HUES64 (cell line): ENCODE data around the gene ITGA3.

Experiments used
- H3K27ac ChIP-seq: 2 replicates; pipeline ENCODE4 v1.7.0; 2013; ENCODE audit warnings: low read depth, low read length, inconsistent platforms
- H3K27me3 ChIP-seq: 2 replicates; pipeline ENCODE4 v1.6.1; 2013; ENCODE audit warnings: mild to moderate bottlenecking, low read length; ENCODE audit not compliant: insufficient read depth
- H3K36me3 ChIP-seq: 2 replicates; pipeline ENCODE4 v1.6.1; 2013; ENCODE audit warnings: mild to moderate bottlenecking, low read length; ENCODE audit not compliant: insufficient read depth
- H3K4me1 ChIP-seq: 2 replicates; pipeline ENCODE4 v1.6.1; 2013; ENCODE audit warnings: mild to moderate bottlenecking, low read length, moderate library complexity; ENCODE audit not compliant: insufficient read depth
- H3K4me3 ChIP-seq: 2 replicates; pipeline ENCODE4 v1.5.1; 2013; ENCODE audit warnings: mild to moderate bottlenecking, low read length, moderate library complexity
- H3K9ac ChIP-seq: 2 replicates; pipeline ENCODE4 v1.6.1; 2013; ENCODE audit warnings: mild to moderate bottlenecking, low read depth, low read length
- H3K9me3 ChIP-seq: 2 replicates; pipeline ENCODE4 v1.6.1; 2013; ENCODE audit warnings: low read depth, low read length; ENCODE audit not compliant: insufficient read depth
- WGBS: fragments of 150-250, 120-280 bp; methylation state at CpG from one replicate; pipeline ENCODE4 v1.1.7; 2013; ENCODE audit warnings: missing lambda C conversion rate; 5-methylcytosine and 5-hydroxymethylcytosine counted together

ITGA3 gene

DNA sequence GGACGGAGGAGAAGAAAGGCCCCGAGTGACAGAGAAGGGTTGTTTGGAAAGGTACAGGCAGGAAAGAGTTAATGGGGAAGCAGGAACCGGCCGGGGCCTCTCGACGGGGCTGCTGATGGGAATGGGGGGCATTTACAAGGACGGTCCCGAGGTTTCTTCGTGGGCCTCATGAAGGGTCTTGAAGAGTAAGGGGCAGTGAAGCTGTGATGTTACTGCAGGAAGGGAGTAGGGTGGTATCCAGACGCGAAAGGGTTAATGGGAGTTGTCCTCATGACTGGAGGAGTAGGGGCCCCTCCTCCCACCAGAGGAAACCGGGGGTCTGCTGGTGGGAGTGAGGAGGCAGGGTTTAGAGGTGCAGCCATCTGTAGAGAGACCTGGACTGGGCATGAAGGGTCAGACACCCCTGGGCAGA lies 39.7 kb downstream of the ITGA3 start:
- Histone ChIP-seq H3K27me3 (no peaks in the 10 kb centered on the region), H3K9me3 (no peaks in the 10 kb centered on the region), H3K9ac (peak overlapping the region; percentile 67), H3K27ac (peak overlapping the region; percentile 68), H3K4me1 (peaks cover 4% of the 10 kb centered on the region; the same call in 1 of the 2 replicates), H3K4me3 (peak overlapping the region; percentile 93), H3K36me3 (0 out of 2 replicates have a peak, but pooled peaks cover 4% of the 10 kb centered on the region)
- 2% methylated on average over 12 of the region's 12 CpGs for WGBS

DNA sequence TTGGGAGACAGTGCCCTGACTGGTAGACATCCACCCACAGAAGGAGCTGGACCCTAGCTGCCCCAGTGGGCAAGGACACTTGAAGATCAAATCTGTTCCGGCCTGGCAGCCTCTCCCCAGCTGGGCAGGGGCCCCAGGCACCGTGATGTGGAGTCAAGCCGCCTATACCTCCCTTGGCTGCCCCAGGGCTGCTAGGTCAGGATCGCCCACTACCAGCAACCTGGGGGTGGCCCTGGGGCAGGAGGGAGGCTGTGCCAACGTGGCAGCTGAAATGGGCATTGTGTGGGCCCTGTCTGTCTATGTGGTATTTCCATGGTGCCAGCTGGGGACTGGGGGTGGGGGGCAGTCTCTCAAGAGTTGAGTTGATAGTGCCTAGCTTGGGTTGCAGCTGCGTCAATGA lies 40.2 kb downstream of the ITGA3 start:
- H3K4me3 ChIP-seq, result peak overlapping the region; percentile 93
- H3K27me3 ChIP-seq, result no peaks in the 10 kb centered on the region
- 0 out of 2 replicates have a peak, but pooled peaks cover 4% of the 10 kb centered on the region for H3K36me3 ChIP-seq
- H3K9me3 ChIP-seq, result no peaks in the 10 kb centered on the region
- no peak overlapping the region for H3K27ac ChIP-seq
- peak overlapping the region; percentile 67 for H3K9ac ChIP-seq
- H3K4me1 ChIP-seq, result peaks cover 8% of the 10 kb centered on the region; the same call in 1 of the 2 replicates
- WGBS, result 54% methylated on average over 6 of the region's 6 CpGs

GRCh38 chr17:50096758-50097157 lies 40.8 kb downstream of the ITGA3 start:
- H3K27ac ChIP-seq, result no peak overlapping the region
- H3K4me3 ChIP-seq, result no peak overlapping the region
- 85% methylated on average over 3 of the region's 3 CpGs for WGBS
- H3K36me3 ChIP-seq, result 0 out of 2 replicates have a peak, but pooled peaks cover 4% of the 10 kb centered on the region
- no peaks in the 10 kb centered on the region for H3K9me3 ChIP-seq
- peaks cover 15% of the 10 kb centered on the region for H3K4me1 ChIP-seq
- H3K27me3 ChIP-seq, result no peaks in the 10 kb centered on the region
- H3K9ac ChIP-seq, result no peak overlapping the region

DNA sequence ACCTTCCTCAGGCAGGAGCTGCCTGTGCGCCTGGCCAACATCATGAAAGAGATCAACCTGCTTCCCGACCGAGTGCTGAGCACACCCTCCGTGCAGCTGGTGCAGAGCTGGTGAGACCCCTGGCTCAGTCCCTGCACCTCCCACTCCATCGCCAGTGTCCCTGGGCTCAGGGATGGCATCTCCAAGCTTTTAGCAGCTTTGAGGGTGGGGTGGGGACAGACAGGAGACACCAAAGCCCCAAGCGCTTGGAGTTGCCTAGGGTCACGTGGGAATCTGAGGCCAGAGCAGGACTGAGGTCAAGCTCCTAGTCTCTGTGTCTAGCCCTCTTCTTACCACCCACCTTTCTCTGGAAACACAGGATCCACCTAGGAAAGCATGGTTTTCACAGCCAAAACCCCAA lies 41.5 kb downstream of the ITGA3 start:
- Histone ChIP-seq H3K4me1 (peaks cover 22% of the 10 kb centered on the region), H3K27me3 (no peaks in the 10 kb centered on the region), H3K27ac (no peak overlapping the region), H3K9ac (no peak overlapping the region), H3K9me3 (no peaks in the 10 kb centered on the region), H3K4me3 (no peak overlapping the region), H3K36me3 (0 out of 2 replicates have a peak, but pooled peaks cover 4% of the 10 kb centered on the region)
- WGBS, result 72% methylated on average over 7 of the region's 7 CpGs

- Histone ChIP-seq H3K27ac (no peak overlapping the region), H3K9me3 (no peaks in the 10 kb centered on the region), H3K9ac (no peak overlapping the region), H3K27me3 (no peaks in the 10 kb centered on the region), H3K4me1 (peaks cover 22% of the 10 kb centered on the region), H3K36me3 (0 out of 2 replicates have a peak, but pooled peaks cover 4% of the 10 kb centered on the region), H3K4me3 (no peak overlapping the region)
- WGBS, result 89% methylated on average over 4 of the region's 4 CpGs
These were observed 42.0 kb downstream of the ITGA3 start for GRCh38 chr17:50097926-50098325.

- H3K36me3 ChIP-seq, result 0 out of 2 replicates have a peak, but pooled peaks cover 4% of the 10 kb centered on the region
- WGBS, result 91% methylated on average over 4 of the region's 4 CpGs
- no peaks in the 10 kb centered on the region for H3K9me3 ChIP-seq
- H3K4me3 ChIP-seq, result no peak overlapping the region
- H3K4me1 ChIP-seq, result peaks cover 22% of the 10 kb centered on the region
- no peak overlapping the region for H3K9ac ChIP-seq
- no peaks in the 10 kb centered on the region for H3K27me3 ChIP-seq
- no peak overlapping the region for H3K27ac ChIP-seq
These were observed 42.7 kb downstream of the ITGA3 start for GRCh38 chr17:50098583-50098982.

DNA sequence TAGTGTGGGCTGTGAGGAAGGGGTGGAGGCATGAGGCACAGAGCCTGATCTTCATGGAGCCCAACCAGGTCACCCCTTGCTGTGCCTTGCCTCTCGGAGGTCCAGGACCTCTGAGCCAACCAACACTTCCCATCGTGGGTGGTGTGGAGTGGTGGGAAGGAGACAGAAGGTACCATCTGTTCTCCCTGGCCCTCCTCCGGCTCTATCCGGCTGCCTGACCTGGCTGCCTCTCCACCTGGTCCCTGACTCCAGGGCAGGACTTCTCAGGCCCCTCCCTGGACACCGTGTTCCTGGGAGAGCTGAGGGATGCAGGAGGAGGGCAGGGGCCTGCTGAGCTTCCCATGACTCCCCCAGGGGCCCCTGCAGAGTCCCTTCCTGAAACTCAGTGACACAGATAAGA lies 43.1 kb downstream of the ITGA3 start:
- H3K9ac ChIP-seq, result no peak overlapping the region
- H3K36me3 ChIP-seq, result 0 out of 2 replicates have a peak, but pooled peaks cover 4% of the 10 kb centered on the region

DNA sequence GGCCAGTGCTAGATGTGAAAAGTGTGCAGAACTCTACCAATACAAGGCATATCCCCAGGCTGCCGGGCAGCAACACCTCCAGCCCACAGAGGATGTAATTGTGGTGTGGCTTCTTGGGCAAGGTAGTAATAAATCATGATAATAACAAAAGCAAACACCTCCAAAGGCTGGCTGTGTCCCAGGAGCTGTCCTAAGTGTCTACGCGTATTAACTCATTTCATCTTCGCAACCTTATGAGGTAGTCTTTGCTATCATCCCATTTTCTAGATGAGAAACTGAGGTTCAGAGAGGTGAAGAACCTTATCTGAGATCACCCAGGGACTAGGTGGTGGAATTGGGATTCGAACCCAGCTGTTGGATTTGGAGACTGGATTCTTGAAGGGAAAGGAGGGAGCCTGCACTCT lies 44.6 kb downstream of the ITGA3 start:
- 83% methylated on average over 4 of the region's 5 CpGs for WGBS
- Histone ChIP-seq H3K4me1 (peaks cover 22% of the 10 kb centered on the region), H3K27me3 (no peaks in the 10 kb centered on the region), H3K27ac (no peak overlapping the region), H3K9ac (no peak overlapping the region), H3K9me3 (no peaks in the 10 kb centered on the region), H3K4me3 (no peak overlapping the region), H3K36me3 (0 out of 2 replicates have a peak, but pooled peaks cover 4% of the 10 kb centered on the region)

More for the DNA sequence above, 43.1 kb downstream of the ITGA3 start:
- H3K27me3 ChIP-seq, result no peaks in the 10 kb centered on the region
- no peaks in the 10 kb centered on the region for H3K9me3 ChIP-seq
- H3K27ac ChIP-seq, result no peak overlapping the region
- H3K4me3 ChIP-seq, result no peak overlapping the region
- peaks cover 22% of the 10 kb centered on the region for H3K4me1 ChIP-seq
- WGBS, result 70% methylated on average over 5 of the region's 5 CpGs

DNA sequence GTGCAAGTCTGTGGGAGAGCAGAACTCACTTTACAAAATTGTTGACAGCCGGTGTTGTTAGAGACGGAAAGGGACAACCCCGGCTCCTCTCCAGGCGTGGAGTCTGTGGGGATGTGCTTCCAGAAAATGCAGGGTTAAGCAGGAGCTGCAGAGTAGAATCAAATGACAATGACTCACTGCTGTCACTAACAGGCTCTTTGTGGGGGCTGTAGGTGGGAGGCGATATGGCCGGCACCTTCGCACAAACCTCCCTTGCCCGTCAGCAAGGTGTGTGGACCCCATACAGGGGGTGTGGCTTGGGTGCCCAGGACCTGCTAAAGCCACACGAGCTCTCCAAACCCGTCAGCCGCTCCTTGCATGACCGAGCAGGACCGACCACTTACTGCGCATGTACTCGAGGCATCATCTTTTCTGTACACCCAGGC lies 45.0 kb downstream of the ITGA3 start:
- Histone ChIP-seq H3K9me3 (no peaks in the 10 kb centered on the region), H3K27me3 (no peaks in the 10 kb centered on the region), H3K27ac (no peak overlapping the region), H3K9ac (no peak overlapping the region), H3K4me1 (peaks cover 20% of the 10 kb centered on the region), H3K4me3 (peak overlapping the region; percentile 12; the same call in 1 of the 2 replicates), H3K36me3 (0 out of 2 replicates have a peak, but pooled peaks cover 4% of the 10 kb centered on the region)
- WGBS, result 20% methylated on average over 15 of the region's 15 CpGs

GRCh38 chr17:50101346-50102163 lies 45.6 kb downstream of the ITGA3 start:
- no peak overlapping the region for H3K27ac ChIP-seq
- H3K27me3 ChIP-seq, result no peaks in the 10 kb centered on the region
- H3K4me3 ChIP-seq, result peak overlapping the region; percentile 12; the same call in 1 of the 2 replicates
- 29% methylated on average over 17 of the region's 17 CpGs for WGBS
- H3K9ac ChIP-seq, result no peak overlapping the region
- H3K36me3 ChIP-seq, result 0 out of 2 replicates have a peak, but pooled peaks cover 4% of the 10 kb centered on the region
- H3K4me1 ChIP-seq, result peaks cover 18% of the 10 kb centered on the region
- no peaks in the 10 kb centered on the region for H3K9me3 ChIP-seq

GRCh38 chr17:50102164-50102991 lies 46.5 kb downstream of the ITGA3 start:
- Histone ChIP-seq H3K4me1 (peaks cover 18% of the 10 kb centered on the region), H3K4me3 (no peak overlapping the region), H3K36me3 (0 out of 2 replicates have a peak, but pooled peaks cover 4% of the 10 kb centered on the region), H3K27me3 (no peaks in the 10 kb centered on the region), H3K27ac (no peak overlapping the region), H3K9ac (no peak overlapping the region), H3K9me3 (no peaks in the 10 kb centered on the region)
- WGBS, result 76% methylated on average over 15 of the region's 15 CpGs
